CD14-positive monocyte (primary cell): ENCODE measurements around the gene IL36A. TPM values are rescaled to one million over a fixed set of nuclear protein-coding genes. Genes with fewer than 3 reads are reported as not detected.
A peak's percentile ranks its signal among the peaks of the same experiment; 100 is the strongest.

ENCODE experiments used
- DNase-seq, 3 donors: peaks; one replicate each; pipeline ENCODE4 v3.0.0-alpha.2; 2011 to 2022
- H2AFZ ChIP-seq: 2 replicates; pipeline ENCODE4 v1.6.0; 2012; ENCODE audit warnings: mild to moderate bottlenecking, low read depth, low read length, inconsistent platforms; ENCODE audit not compliant: insufficient read depth, poor library complexity, severe bottlenecking
- H3K27ac ChIP-seq, 2 donors: 1 replicate in 1 of 2; 2 replicates in 1 of 2; pipeline ENCODE4 v1.5.1; 2012 to 2013; ENCODE audit warnings: low read length in 2 of 2, control low read depth in 1 of 2, inconsistent platforms in 1 of 2, low read depth in 1 of 2, mild to moderate bottlenecking in 1 of 2
- H3K27me3 ChIP-seq, 2 donors: one replicate each; pipeline versions ENCODE4 v1.6.0 to v1.6.1; 2011 to 2013; ENCODE audit warnings: low read length in 2 of 2; ENCODE audit not compliant: control insufficient read depth in 2 of 2, insufficient read depth in 2 of 2
- H3K36me3 ChIP-seq, 2 donors: replicated peaks in 1 of 2; 1 replicate in 1 of 2; 2 replicates in 1 of 2; pipeline versions ENCODE4 v1.5.1 to v1.6.1; 2012 to 2013; ENCODE audit warnings: low read length in 2 of 2, control low read depth in 1 of 2, inconsistent platforms in 1 of 2, mild to moderate bottlenecking in 1 of 2; ENCODE audit not compliant: insufficient read depth in 2 of 2, control insufficient read depth in 1 of 2
- H3K4me1 ChIP-seq, 2 donors: 1 replicate in 1 of 2; 2 replicates in 1 of 2; pipeline versions ENCODE4 v1.5.1 to v1.6.1; 2012 to 2013; ENCODE audit warnings: low read length in 2 of 2, control low read depth in 1 of 2, inconsistent platforms in 1 of 2, mild to moderate bottlenecking in 1 of 2, moderate library complexity in 1 of 2; ENCODE audit not compliant: insufficient read depth in 2 of 2, control insufficient read depth in 1 of 2
- H3K4me2 ChIP-seq: replicated peaks from 2 replicates; pipeline ENCODE3; 2012; ENCODE audit warnings: low read length, moderate library complexity, mild to moderate bottlenecking; ENCODE audit not compliant: poor library complexity, severe bottlenecking; ENCODE audit errors: extremely low read depth
- H3K4me3 ChIP-seq, 3 experiments: fragments of 200-600 bp in 1 of 3; sonication (generic) in 1 of 3; replicated peaks in 1 of 3; 1 replicate in 2 of 3; 2 replicates in 1 of 3; pipeline ENCODE4 v1.5.1; 2011 to 2013; ENCODE audit warnings: low read length in 3 of 3, mild to moderate bottlenecking in 3 of 3, control low read depth in 2 of 3, low read depth in 2 of 3, inconsistent platforms in 1 of 3, moderate library complexity in 1 of 3
- H3K79me2 ChIP-seq: 2 replicates; pipeline ENCODE4 v1.6.0; 2012; ENCODE audit warnings: mild to moderate bottlenecking, control low read depth, inconsistent platforms, low read length, moderate library complexity; ENCODE audit not compliant: insufficient read depth
- H3K9ac ChIP-seq: 2 replicates; pipeline ENCODE4 v1.6.0; 2017; ENCODE audit warnings: low read length, mild to moderate bottlenecking; ENCODE audit not compliant: insufficient read depth, poor library complexity, severe bottlenecking
- H3K9me3 ChIP-seq, 2 donors: replicated peaks in 1 of 2; 1 replicate in 1 of 2; 2 replicates in 1 of 2; pipeline versions ENCODE4 v1.5.1 to v1.6.1; 2012 to 2013; ENCODE audit warnings: low read length in 2 of 2, control low read depth in 1 of 2; ENCODE audit not compliant: control insufficient read depth in 1 of 2, insufficient read depth in 1 of 2
- H4K20me1 ChIP-seq: 2 replicates; pipeline ENCODE4 v1.6.0; 2012; ENCODE audit warnings: mild to moderate bottlenecking, low read length, control low read depth, moderate library complexity; ENCODE audit not compliant: insufficient read depth
- H3K27ac Mint-ChIP-seq, 7 donors: one replicate each; pipeline ENCODE4 v1.8.0; 2020; ENCODE audit warnings: mild to moderate bottlenecking in 7 of 7, mixed read lengths in 7 of 7, moderate library complexity in 6 of 7, inconsistent platforms in 2 of 7
- H3K27me3 Mint-ChIP-seq, 3 donors: one replicate each; pipeline ENCODE4 v1.8.0; 2021 to 2022; ENCODE audit warnings: low read depth in 3 of 3, mild to moderate bottlenecking in 3 of 3, mixed read lengths in 3 of 3, moderate library complexity in 3 of 3, inconsistent platforms in 1 of 3
- H3K36me3 Mint-ChIP-seq, 2 donors: one replicate each; pipeline ENCODE4 v1.8.0; 2020; ENCODE audit warnings: mixed read lengths in 2 of 2, inconsistent platforms in 1 of 2, mild to moderate bottlenecking in 1 of 2
- H3K4me1 Mint-ChIP-seq: one replicate; pipeline ENCODE4 v1.8.0; 2020; ENCODE audit warnings: mild to moderate bottlenecking, mixed read lengths
- H3K4me3 Mint-ChIP-seq, 2 donors: one replicate each; pipeline ENCODE4 v1.8.0; 2020; ENCODE audit warnings: mild to moderate bottlenecking in 2 of 2, mixed read lengths in 2 of 2, moderate library complexity in 1 of 2
- H3K9me3 Mint-ChIP-seq, 7 donors: one replicate each; pipeline ENCODE4 v1.8.0; 2020 to 2022; ENCODE audit warnings: mixed read lengths in 7 of 7, mild to moderate bottlenecking in 6 of 7, moderate library complexity in 6 of 7, inconsistent platforms in 2 of 7
- CTCF ChIP-seq: fragments of 200-600 bp; IDR thresholded peaks from one replicate; pipeline ENCODE4 v1.8.0; 2022; ENCODE audit warnings: antibody characterized with exemption, mild to moderate bottlenecking
- WGBS: methylation state at CpG from one replicate; pipeline ENCODE4 v1.1.5; 2013; ENCODE audit warnings: missing lambda C conversion rate; ENCODE audit not compliant: insufficient coverage; 5-methylcytosine and 5-hydroxymethylcytosine counted together
- intact Hi-C, 2 donors: fragments of 100-400 bp; cut with micrococcal nuclease; formaldehyde crosslinking; loops; one replicate each; pipeline versions ENCODE4 v1.15.0 to v1.15.1; 2023
- polyA plus RNA-seq, 3 donors: library from polyadenylated mRNA; depleted of rRNA in 1 of 3; unstranded in 2 of 3; stranded (reverse) in 1 of 3; fragments of 300-500 nt in 2 of 3; fragments of >200 nt in 1 of 3; fragmentation: Illumina TruSeq in 2 of 3; gene quantifications; 1 replicate in 2 of 3; 2 replicates in 1 of 3; pipeline ENCODE4 v1.2.3, GENCODE V29; 2012 to 2021

IL36A gene
- polyA plus RNA-seq, 3 donors: not detected

- H3K27me3 ChIP-seq: no peaks in the 10 kb centered on the region
- WGBS: 79% methylated on average over 5 of the region's 9 CpGs
- Mint-ChIP-seq H3K9me3 (no peaks in the 10 kb centered on the region), H3K36me3 (no peaks in the 10 kb centered on the region), H3K27ac (no peak overlapping the region), H3K4me3 (no peak overlapping the region), H3K27me3 (peaks cover 0 to 2% (median 0%) of the 10 kb centered on the region in 3 donors), H3K4me1 (no peaks in the 10 kb centered on the region)
- no peak overlapping the region for H3K4me3 ChIP-seq
- no peak overlapping the region for H3K9ac ChIP-seq
- H3K4me1 ChIP-seq: no peaks in the 10 kb centered on the region
- H3K36me3 ChIP-seq: no peaks in the 10 kb centered on the region
- H3K9me3 ChIP-seq: no peaks in the 10 kb centered on the region
- TF ChIP-seq CTCF: peak; percentile 82
- no peak overlapping the region for H2AFZ ChIP-seq
- DNase-seq: peak; percentile 45 to 74 (median 47)
- no peak overlapping the region for H3K27ac ChIP-seq
- H4K20me1 ChIP-seq: no peaks in the 10 kb centered on the region
- H3K79me2 ChIP-seq: no peaks in the 10 kb centered on the region
- intact Hi-C loops: loop anchor here in 1 of 2 donors (10.0 kb wide), 1 partner anchor 364 kb away; no protein-coding TSS in a partner anchor
- no peak overlapping the region for H3K4me2 ChIP-seq
These were observed 46.7 kb upstream of the IL36A start for GRCh38 chr2:112958428-112959108.

DNA sequence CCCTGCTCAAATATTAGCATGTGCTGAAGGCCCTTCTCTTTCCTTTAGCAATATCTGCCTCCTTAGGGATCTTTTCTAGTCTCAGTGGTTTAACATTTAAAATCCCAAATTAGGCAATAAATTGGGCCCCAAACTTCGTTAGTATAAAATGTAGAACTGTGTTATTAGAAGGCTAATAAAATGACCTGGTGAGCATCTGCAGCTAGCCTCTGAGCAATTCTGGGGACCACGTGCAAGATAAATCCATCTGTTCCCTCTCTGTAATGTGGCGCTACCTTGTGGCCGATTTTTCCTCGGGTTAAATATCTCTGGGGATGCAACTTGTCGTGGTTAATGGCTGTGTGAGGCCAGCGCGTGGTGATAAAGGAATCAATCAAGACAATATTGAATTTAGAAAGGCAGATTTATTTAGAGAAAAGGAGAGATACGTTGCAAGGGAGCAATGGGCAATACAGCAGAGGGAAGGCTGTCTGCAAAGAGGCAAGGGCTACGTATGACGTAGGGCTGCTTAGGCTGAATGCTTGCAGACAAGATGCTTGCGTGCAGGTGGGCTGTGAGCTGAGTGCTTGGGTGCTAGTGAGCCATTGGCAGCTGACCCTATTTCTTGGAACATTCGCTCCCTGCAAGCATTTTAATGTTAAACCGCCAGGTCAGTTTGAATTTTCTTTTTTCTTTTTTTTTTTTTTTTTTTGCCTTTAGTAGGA is 46.0 kb upstream of the IL36A start:
- Histone ChIP-seq H3K4me2 (no peak overlapping the region), H3K36me3 (no peaks in the 10 kb centered on the region), H2AFZ (no peak overlapping the region), H3K4me1 (no peaks in the 10 kb centered on the region), H3K79me2 (no peaks in the 10 kb centered on the region), H3K9me3 (no peaks in the 10 kb centered on the region), H3K27ac (no peak overlapping the region), H3K27me3 (no peaks in the 10 kb centered on the region), H3K9ac (no peak overlapping the region), H4K20me1 (no peaks in the 10 kb centered on the region), H3K4me3 (no peak overlapping the region)
- Mint-ChIP-seq H3K4me1 (no peaks in the 10 kb centered on the region), H3K4me3 (no peak overlapping the region), H3K27ac (no peak overlapping the region), H3K36me3 (no peaks in the 10 kb centered on the region), H3K9me3 (no peaks in the 10 kb centered on the region), H3K27me3 (peaks cover 0 to 2% (median 0%) of the 10 kb centered on the region in 3 donors)
- intact Hi-C loops: loop anchor here in 1 of 2 donors (10.0 kb wide), 1 partner anchor 364 kb away; no protein-coding TSS in a partner anchor
- TF ChIP-seq CTCF: peak; percentile 29
- DNase-seq: no peak
- 68% methylated on average over 11 of the region's 14 CpGs for WGBS
